HepG2 (cell line): ENCODE measurements around the gene FBXO11. TPM values are rescaled to one million over a fixed set of nuclear protein-coding genes. Genes with fewer than 3 reads are reported as not detected.

ENCODE experiments used
- PHF21A ChIP-seq: sonication (generic); formaldehyde crosslinking; IDR thresholded peaks from 2 replicates; pipeline ENCODE4 v1.5.0; 2020; ENCODE audit warnings: mild to moderate bottlenecking, missing genetic modification reagents
- ZBTB49 ChIP-seq: sonication (generic); formaldehyde crosslinking; IDR thresholded peaks from 2 replicates; pipeline ENCODE4 v1.4.0; 2020; ENCODE audit warnings: missing genetic modification reagents, borderline replicate concordance
- ZNF160 ChIP-seq: sonication (generic); formaldehyde crosslinking; IDR thresholded peaks from 2 replicates; pipeline ENCODE4 v1.8.0; 2022; ENCODE audit warnings: mild to moderate bottlenecking, inconsistent platforms, missing genetic modification reagents
- polyA plus RNA-seq, 8 experiments: library from polyadenylated mRNA; depleted of rRNA in 3 of 8; stranded (reverse) in 7 of 8; unstranded in 1 of 8; fragments of >200 nt; fragmentation: Illumina TruSeq in 4 of 8; extraction: Trizol in 4 of 8; gene quantifications; 2 replicates each; pipeline versions ENCODE4 v1.2.1 to v1.2.3, GENCODE V29; 2011 to 2016; ENCODE audit warnings: low read depth in 4 of 8, missing spikeins in 1 of 8, mixed read lengths in 1 of 8; ENCODE audit not compliant: insufficient read depth in 1 of 8
- total RNA-seq, 5 experiments: library from RNA; depleted of rRNA; stranded (reverse); fragments of >200 nt; fragmentation: Illumina TruSeq; extraction: Trizol; gene quantifications; 2 replicates each; pipeline ENCODE4 v1.2.3, GENCODE V29; 2016; ENCODE audit warnings: low read depth in 1 of 5
- TF ChIP-seq, protein P1 (sequence below): sonication (generic); formaldehyde crosslinking; IDR thresholded peaks from 2 replicates; pipeline ENCODE4 v1.4.0; 2020; ENCODE audit warnings: low read depth, missing genetic modification reagents

Gene FBXO11
- total and polyA plus RNA-seq, 2 of the 13 experiments (the other 11 are each of a cell fraction or from before 2014, with no cell fraction given): 27.9 to 47.6 TPM

DNA sequence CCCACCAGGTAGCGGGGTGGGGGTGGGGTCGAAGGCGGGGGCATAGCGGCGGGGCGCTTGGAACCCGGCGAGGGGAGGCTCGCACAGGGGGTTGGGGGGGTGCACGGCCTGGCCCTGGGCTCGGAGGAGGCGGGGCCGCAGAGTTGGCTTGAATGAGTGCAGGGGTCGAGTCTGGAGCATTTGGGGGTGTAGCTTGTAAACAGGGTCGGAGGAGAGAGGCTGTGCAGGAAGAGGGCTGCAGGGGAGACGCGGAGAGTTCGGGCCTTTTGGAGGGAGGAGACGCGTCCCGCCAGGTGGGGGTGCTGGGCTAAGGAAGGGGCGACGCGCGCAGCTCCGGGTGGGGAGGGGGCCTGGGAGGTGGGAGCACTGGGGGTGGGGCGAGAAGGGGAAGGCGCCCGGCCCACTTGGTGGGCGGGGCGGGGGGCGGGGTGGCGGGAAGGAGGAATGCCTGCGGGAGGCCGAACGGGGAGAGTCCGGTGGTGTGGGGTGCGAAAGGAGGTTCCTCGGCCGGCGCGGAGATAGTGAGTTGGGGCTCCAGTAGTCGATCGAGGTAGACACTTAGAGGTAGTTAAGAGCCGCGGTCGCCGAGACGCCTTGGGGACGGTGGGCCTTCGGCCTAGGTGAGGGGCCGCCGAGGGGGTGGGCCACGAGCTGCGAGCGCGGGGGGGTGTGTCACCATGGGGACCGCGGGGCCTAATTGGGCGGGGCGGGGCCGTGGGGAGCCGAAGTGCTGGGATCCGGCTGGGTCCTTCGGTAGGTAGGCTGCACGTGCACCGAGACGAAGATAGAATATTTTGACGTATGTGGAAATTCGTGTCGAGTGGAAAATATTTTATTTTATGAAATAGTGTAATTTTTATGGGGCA, 122.6 kb downstream of the FBXO11 start (continued):
- TF ChIP-seq ZBTB49 (CRISPR knock-in tag): no peak
- no peak for TF ChIP-seq ZNF160 (CRISPR knock-in tag)
- TF ChIP-seq, protein P1, sequence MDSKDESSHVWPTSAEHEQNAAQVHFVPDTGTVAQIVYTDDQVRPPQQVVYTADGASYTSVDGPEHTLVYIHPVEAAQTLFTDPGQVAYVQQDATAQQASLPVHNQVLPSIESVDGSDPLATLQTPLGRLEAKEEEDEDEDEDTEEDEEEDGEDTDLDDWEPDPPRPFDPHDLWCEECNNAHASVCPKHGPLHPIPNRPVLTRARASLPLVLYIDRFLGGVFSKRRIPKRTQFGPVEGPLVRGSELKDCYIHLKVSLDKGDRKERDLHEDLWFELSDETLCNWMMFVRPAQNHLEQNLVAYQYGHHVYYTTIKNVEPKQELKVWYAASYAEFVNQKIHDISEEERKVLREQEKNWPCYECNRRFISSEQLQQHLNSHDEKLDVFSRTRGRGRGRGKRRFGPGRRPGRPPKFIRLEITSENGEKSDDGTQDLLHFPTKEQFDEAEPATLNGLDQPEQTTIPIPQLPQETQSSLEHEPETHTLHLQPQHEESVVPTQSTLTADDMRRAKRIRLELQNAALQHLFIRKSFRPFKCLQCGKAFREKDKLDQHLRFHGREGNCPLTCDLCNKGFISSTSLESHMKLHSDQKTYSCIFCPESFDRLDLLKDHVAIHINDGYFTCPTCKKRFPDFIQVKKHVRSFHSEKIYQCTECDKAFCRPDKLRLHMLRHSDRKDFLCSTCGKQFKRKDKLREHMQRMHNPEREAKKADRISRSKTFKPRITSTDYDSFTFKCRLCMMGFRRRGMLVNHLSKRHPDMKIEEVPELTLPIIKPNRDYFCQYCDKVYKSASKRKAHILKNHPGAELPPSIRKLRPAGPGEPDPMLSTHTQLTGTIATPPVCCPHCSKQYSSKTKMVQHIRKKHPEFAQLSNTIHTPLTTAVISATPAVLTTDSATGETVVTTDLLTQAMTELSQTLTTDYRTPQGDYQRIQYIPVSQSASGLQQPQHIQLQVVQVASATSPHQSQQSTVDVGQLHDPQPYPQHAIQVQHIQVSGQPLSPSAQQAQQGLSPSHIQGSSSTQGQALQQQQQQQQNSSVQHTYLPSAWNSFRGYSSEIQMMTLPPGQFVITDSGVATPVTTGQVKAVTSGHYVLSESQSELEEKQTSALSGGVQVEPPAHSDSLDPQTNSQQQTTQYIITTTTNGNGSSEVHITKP (CRISPR knock-in tag): no peak
- no peak for TF ChIP-seq PHF21A (CRISPR knock-in tag)
